Motor neuron (in vitro differentiated cells): ENCODE results near the gene KLK2. TPM values are rescaled to one million over a fixed set of nuclear protein-coding genes. Genes with fewer than 3 reads are reported as not detected.

Experiments used
- ATAC-seq, 8 experiments: fragments of 200-7000 bp; cut with Tn5 transposase; replicated peaks in 6 of 8; 2 replicates each; pipeline ENCODE4 v1.8.0; 2021; ENCODE audit warnings: mild to moderate bottlenecking in 8 of 8, moderate library complexity in 8 of 8
- H3K27ac ChIP-seq, 2 donors: fragments of 250-450 bp; sonication (Bioruptor Pico); 2 replicates each; pipeline ENCODE4 v1.9.0; 2021; ENCODE audit warnings: antibody characterized with exemption in 2 of 2, mild to moderate bottlenecking in 2 of 2, moderate library complexity in 1 of 2
- H3K4me1 ChIP-seq, 2 donors: fragments of 250-450 bp; sonication (Bioruptor Pico); replicated peaks in 1 of 2; 2 replicates each; pipeline ENCODE4 v1.6.1; 2021; ENCODE audit warnings: antibody characterized with exemption in 2 of 2, mild to moderate bottlenecking in 2 of 2, moderate library complexity in 1 of 2
- H3K4me3 ChIP-seq, 5 donors: fragments of 250-450 bp; sonication (Bioruptor Pico); 2 replicates each; pipeline ENCODE4 v1.9.0; 2021; ENCODE audit warnings: antibody characterized with exemption in 5 of 5, mild to moderate bottlenecking in 5 of 5, moderate library complexity in 4 of 5
- WGBS, 10 experiments: fragments of 450-650 bp; shearing (Covaris generic); methylation state at CpG; one replicate each; pipeline ENCODE4 v1.0.0; 2022; 5-methylcytosine and 5-hydroxymethylcytosine counted together
- in situ Hi-C, 9 experiments: fragments of 400-800 bp; cut with MboI; loops; one replicate each; pipeline ENCODE4 v1.15.0; 2021; ENCODE audit warnings: low sequenced_read_pairs in 9 of 9, low pct_unique_long_range_greater_than_20kb in 2 of 9; ENCODE audit not compliant: unreplicated experiment in 9 of 9
- total RNA-seq, 8 experiments: library from RNA; unstranded; fragments of 300-600 nt; gene quantifications; 2 replicates each; pipeline versions ENCODE4 v1.2.3 to v1.2.4, GENCODE V29; 2022

KLK2 gene
- total RNA-seq, 8 experiments from 2014 or later = 0.11 to 3.2 (median 0.81) TPM; not detected in 1

DNA sequence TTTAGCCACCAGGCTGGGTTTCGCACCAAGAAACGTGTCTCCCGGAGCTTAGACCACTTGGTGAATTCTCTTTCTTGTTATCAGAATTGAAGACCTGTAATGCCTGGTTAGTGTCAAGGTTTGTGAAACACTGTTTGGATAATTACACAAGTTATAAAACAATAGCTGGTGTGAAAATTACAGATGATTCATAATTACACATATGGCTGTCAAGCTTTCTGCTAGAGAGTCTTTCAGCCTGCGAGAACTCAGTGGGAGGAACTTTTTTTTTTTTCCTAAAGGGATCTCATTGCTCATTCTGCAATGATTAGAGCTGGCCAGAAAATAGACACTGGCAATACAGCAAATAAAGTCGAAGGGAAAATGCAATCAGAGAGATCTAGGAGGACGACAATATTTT, 51.3 kb downstream of the KLK2 start:
- H3K4me3 ChIP-seq = no peak overlapping the region
- H3K4me1 ChIP-seq = peaks cover 0 to 10% of the 10 kb centered on the region in 2 donors
- ATAC-seq = no peak
- 0 to 78% (median 39%) methylated on average over 1 to 6 of the region's 6 CpGs for WGBS, 10 experiments
- no peak overlapping the region for H3K27ac ChIP-seq
- in situ Hi-C loops = loop anchor here in 2 of 9 experiments (25.0 kb wide), 1 partner anchor 562 kb away; the partner anchor contains the start of gene NAPSA (in 2 of the 2)

DNA sequence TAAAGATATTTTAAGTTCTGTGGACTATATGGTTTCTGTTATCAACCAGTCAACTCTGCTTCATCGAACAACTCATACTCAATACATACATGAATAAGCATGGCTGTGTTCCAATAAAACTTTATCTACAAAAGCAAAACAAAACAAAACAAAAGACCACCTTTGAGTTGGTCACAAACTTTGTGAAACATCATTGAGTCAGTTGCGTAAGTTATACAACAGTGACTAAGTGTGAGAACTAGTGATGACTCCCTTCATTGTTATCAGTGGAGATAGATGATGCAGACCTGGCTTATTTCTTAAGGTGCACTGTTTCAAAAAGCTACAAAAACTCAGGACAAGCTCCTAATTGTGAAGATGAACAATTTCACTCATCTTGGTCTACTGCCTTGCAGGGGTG, 52.5 kb downstream of the KLK2 start:
- ATAC-seq = no peak
- WGBS, 10 experiments = 58 to 100% (median 89%) methylated on average over 1 to 2 of the region's 2 CpGs; no CpG with 5 or more reads in 1 of the 10 experiments
- H3K27ac ChIP-seq = no peak overlapping the region

DNA sequence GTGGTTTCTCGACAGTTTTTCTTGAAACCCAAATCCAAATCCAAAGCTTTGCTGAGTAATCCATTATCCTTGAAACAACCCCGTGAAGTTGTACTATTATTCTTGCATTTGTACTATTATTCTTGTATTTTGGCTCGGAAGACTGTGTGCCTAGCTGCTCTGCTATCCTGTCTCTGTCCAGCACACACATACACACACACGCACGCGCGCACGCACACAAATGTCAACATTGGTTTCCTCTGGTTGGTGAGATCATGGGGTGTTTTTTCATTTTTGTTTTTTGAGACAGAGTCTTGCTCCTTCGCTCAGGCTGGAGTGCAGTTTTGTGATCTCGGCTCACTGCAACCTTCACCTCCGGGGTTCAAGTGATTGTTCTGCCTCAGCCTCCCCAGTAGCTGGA, 52.9 kb downstream of the KLK2 start:
- in situ Hi-C loops = loop anchor here in 1 of 9 experiments (25.0 kb wide), 1 partner anchor 564 kb away; the partner anchor contains the start of gene NAPSA
- Histone ChIP-seq H3K27ac (no peak overlapping the region), H3K4me1 (peaks cover 0 to 9% of the 10 kb centered on the region in 2 donors), H3K4me3 (no peak overlapping the region)
- WGBS, 10 experiments = 33 to 95% (median 77%) methylated on average over 1 to 10 of the region's 11 CpGs; no CpG with 5 or more reads in 2 of the 10 experiments
- no peak for ATAC-seq

More for the DNA sequence above, 52.5 kb downstream of the KLK2 start:
- Histone ChIP-seq H3K4me3 (no peak overlapping the region), H3K4me1 (peaks cover 0 to 10% of the 10 kb centered on the region in 2 donors)
- in situ Hi-C loops = loop anchor here in 1 of 9 experiments (25.0 kb wide), 1 partner anchor 563 kb away; the partner anchor contains the start of gene NAPSA

DNA sequence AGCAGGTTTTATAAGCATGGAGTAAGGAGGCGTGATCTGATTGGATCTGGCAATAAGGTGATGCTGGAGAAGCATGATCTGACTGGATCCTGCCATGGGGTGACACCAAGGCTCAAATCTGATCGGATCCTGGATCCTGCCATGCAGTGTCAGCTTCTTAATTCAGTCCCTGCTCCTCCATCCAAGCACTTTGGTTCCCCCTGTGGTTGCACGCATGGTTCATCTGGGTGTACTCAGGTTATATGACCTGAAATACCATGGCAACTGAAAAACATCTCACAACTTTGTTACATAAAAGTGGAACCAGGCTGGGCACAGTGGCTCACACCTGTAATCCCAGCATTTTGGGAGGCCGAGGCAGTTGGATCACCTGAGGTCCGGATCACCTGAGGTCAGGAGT, 55.6 kb downstream of the KLK2 start:
- in situ Hi-C loops = loop anchor here in 1 of 9 experiments (25.0 kb wide), 1 partner anchor 567 kb away; the partner anchor contains the start of gene NAPSA
- no peak for ATAC-seq
- Histone ChIP-seq H3K4me3 (no peak overlapping the region), H3K4me1 (no peaks in the 10 kb centered on the region), H3K27ac (no peak overlapping the region)
- 40 to 100% (median 80%) methylated on average over 1 to 4 of the region's 5 CpGs; no CpG with 5 or more reads in 1 of the 10 experiments for WGBS, 10 experiments

Other genes starting within 250 kb of the KLK2 start
- 10 to 100 TPM in 1 of 8 experiments, 1 to 10 TPM in 4, under 1 TPM in 3; 0.31 to 12.5 (median 3.4) TPM for gene SYT3, start 233.6 kb upstream of the KLK2 start, total RNA-seq
- gene C19orf81, start 224.0 kb upstream of the KLK2 start, total RNA-seq = 10 to 100 TPM in 2 of 8 experiments, 1 to 10 TPM in 4, not detected in 2; 1.3 to 10.9 (median 6.4) TPM
- 10 to 100 TPM in 3 of 8 experiments, 1 to 10 TPM in 5; 1.7 to 22.5 (median 7.2) TPM for gene SHANK1, start 153.6 kb upstream of the KLK2 start, total RNA-seq
- 10 to 100 TPM in 3 of 8 experiments, 1 to 10 TPM in 5; 1.8 to 42.0 (median 6.9) TPM for gene CLEC11A, start 150.1 kb upstream of the KLK2 start, total RNA-seq
- under 1 TPM in 3 of 8 experiments, not detected in 5; 0.11 to 0.41 (median 0.38) TPM for gene GPR32, start 103.0 kb upstream of the KLK2 start, total RNA-seq
- under 1 TPM in 1 of 8 experiments, not detected in 7; 0.31 TPM for gene ACP4, start 83.0 kb upstream of the KLK2 start, total RNA-seq
- gene KLK1, start 49.7 kb upstream of the KLK2 start, total RNA-seq = 1 to 10 TPM in 1 of 8 experiments, under 1 TPM in 5, not detected in 2; 0.25 to 1.6 (median 0.44) TPM
- gene KLK15, start 39.9 kb upstream of the KLK2 start, total RNA-seq = under 1 TPM in 6 of 8 experiments, not detected in 2; 0.23 to 0.90 (median 0.36) TPM
- gene KLK3, start 18.5 kb upstream of the KLK2 start, total RNA-seq = 1 to 10 TPM in 3 of 8 experiments, under 1 TPM in 3, not detected in 2; 0.60 to 3.2 (median 1.2) TPM
- gene KLK4, start 38.0 kb downstream of the KLK2 start, total RNA-seq = 1 to 10 TPM in 2 of 8 experiments, under 1 TPM in 4, not detected in 2; 0.38 to 1.5 (median 0.57) TPM
- gene KLK5, start 79.6 kb downstream of the KLK2 start, total RNA-seq = under 1 TPM in 2 of 8 experiments, not detected in 6; 0.45 to 0.47 TPM
- gene KLK6, start 96.2 kb downstream of the KLK2 start, total RNA-seq = under 1 TPM in 5 of 8 experiments, not detected in 3; 0.13 to 0.59 (median 0.21) TPM
- under 1 TPM in 1 of 8 experiments, not detected in 7; 0.13 TPM for gene KLK7, start 110.5 kb downstream of the KLK2 start, total RNA-seq
- gene KLK8, start 128.2 kb downstream of the KLK2 start, total RNA-seq = not detected
- gene KLK10, start 146.3 kb downstream of the KLK2 start, total RNA-seq = under 1 TPM; 0.14 to 0.81 (median 0.37) TPM
- gene KLK11, start 153.2 kb downstream of the KLK2 start, total RNA-seq = 1 to 10 TPM in 1 of 8 experiments, under 1 TPM in 4, not detected in 3; 0.25 to 1.5 (median 0.46) TPM
- under 1 TPM in 1 of 8 experiments, not detected in 7; 0.43 TPM for gene KLK12, start 161.6 kb downstream of the KLK2 start, total RNA-seq
- gene KLK13, start 191.7 kb downstream of the KLK2 start, total RNA-seq = 10 to 100 TPM in 1 of 8 experiments, 1 to 10 TPM in 1, under 1 TPM in 2, not detected in 4; 0.38 to 11.3 (median 1.5) TPM
- under 1 TPM in 5 of 8 experiments, not detected in 3; 0.16 to 0.85 (median 0.46) TPM for gene KLK14, start 209.4 kb downstream of the KLK2 start, total RNA-seq
- 1 to 10 TPM; 1.7 to 4.0 (median 2.5) TPM for gene CTU1, start 235.0 kb downstream of the KLK2 start, total RNA-seq